Cardiac muscle cell (in vitro differentiated cells and primary cell): ENCODE measurements around the gene GADD45B. TPM values are rescaled to one million over a fixed set of nuclear protein-coding genes. Genes with fewer than 3 reads are reported as not detected.

Experiments
- DNase-seq, 2 donors: peaks; one replicate each; pipeline versions ENCODE4 v3.0.0 to v3.0.0-alpha.2; 2010 to 2017; ENCODE audit warnings: low read depth in 1 of 2, low spot score in 1 of 2
- H3K27ac ChIP-seq: fragments of 200-600 bp; sonication (generic); 2 replicates; pipeline ENCODE4 v1.5.1; 2016
- H3K27me3 ChIP-seq: fragments of 200-600 bp; sonication (generic); 2 replicates; pipeline ENCODE4 v1.6.0; 2016; ENCODE audit warnings: control low read depth
- H3K36me3 ChIP-seq: fragments of 200-600 bp; sonication (generic); 2 replicates; pipeline ENCODE4 v1.5.1; 2016; ENCODE audit warnings: control low read depth
- H3K4me1 ChIP-seq: fragments of 200-600 bp; sonication (generic); 2 replicates; pipeline ENCODE4 v1.8.1; 2017; ENCODE audit warnings: low read depth, mild to moderate bottlenecking, mixed run types
- H3K4me3 ChIP-seq: fragments of 200-600 bp; sonication (generic); 2 replicates; pipeline ENCODE4 v1.5.1; 2016; ENCODE audit warnings: mild to moderate bottlenecking
- H3K9me3 ChIP-seq: fragments of 200-600 bp; sonication (generic); 2 replicates; pipeline ENCODE4 v1.5.1; 2017; ENCODE audit warnings: low read depth, mild to moderate bottlenecking, control low read depth
- polyA plus RNA-seq: library from polyadenylated mRNA; unstranded; fragments of >200 nt; fragmentation: Nextera tagmentation; extraction: Ambion mirVana; gene quantifications from 2 replicates; pipeline ENCODE4 v1.2.1, GENCODE V29; 2016
- total RNA-seq: library from RNA; depleted of rRNA; stranded (reverse); fragments of >200 nt; gene quantifications from 2 replicates; pipeline ENCODE4 v1.2.3, GENCODE V29; 2016
- TF ChIP-seq, protein P1 (sequence below): IDR thresholded peaks from 2 replicates; pipeline ENCODE4 v1.5.1; 2012; ENCODE audit warnings: low read depth, mild to moderate bottlenecking, low read length

GADD45B gene
- total and polyA plus RNA-seq, 2 experiments from 2014 or later = 30.5 to 75.2 TPM

- Histone ChIP-seq H3K9me3 (no peaks in the 10 kb centered on the region), H3K4me3 (no peak overlapping the region), H3K36me3 (no peaks in the 10 kb centered on the region), H3K4me1 (peaks cover 12% of the 10 kb centered on the region), H3K27me3 (no peaks in the 10 kb centered on the region), H3K27ac (no peak overlapping the region)
- TF ChIP-seq, protein P1, sequence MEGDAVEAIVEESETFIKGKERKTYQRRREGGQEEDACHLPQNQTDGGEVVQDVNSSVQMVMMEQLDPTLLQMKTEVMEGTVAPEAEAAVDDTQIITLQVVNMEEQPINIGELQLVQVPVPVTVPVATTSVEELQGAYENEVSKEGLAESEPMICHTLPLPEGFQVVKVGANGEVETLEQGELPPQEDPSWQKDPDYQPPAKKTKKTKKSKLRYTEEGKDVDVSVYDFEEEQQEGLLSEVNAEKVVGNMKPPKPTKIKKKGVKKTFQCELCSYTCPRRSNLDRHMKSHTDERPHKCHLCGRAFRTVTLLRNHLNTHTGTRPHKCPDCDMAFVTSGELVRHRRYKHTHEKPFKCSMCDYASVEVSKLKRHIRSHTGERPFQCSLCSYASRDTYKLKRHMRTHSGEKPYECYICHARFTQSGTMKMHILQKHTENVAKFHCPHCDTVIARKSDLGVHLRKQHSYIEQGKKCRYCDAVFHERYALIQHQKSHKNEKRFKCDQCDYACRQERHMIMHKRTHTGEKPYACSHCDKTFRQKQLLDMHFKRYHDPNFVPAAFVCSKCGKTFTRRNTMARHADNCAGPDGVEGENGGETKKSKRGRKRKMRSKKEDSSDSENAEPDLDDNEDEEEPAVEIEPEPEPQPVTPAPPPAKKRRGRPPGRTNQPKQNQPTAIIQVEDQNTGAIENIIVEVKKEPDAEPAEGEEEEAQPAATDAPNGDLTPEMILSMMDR = no peak
- no peak for DNase-seq
These were observed 5.5 kb downstream of the GADD45B start for GRCh38 chr19:2481466-2481865.

- H3K4me3 ChIP-seq = no peak overlapping the region
- H3K27ac ChIP-seq = no peak overlapping the region
- no peak for DNase-seq
- peaks cover 12% of the 10 kb centered on the region for H3K4me1 ChIP-seq
- no peaks in the 10 kb centered on the region for H3K36me3 ChIP-seq
- H3K27me3 ChIP-seq = no peaks in the 10 kb centered on the region
- no peaks in the 10 kb centered on the region for H3K9me3 ChIP-seq
- TF ChIP-seq, protein P1 = no peak
These were observed 6.6 kb downstream of the GADD45B start for GRCh38 chr19:2482354-2483038.

GRCh38 chr19:2483084-2483483 lies 7.2 kb downstream of the GADD45B start:
- H3K4me3 ChIP-seq = no peak overlapping the region
- TF ChIP-seq, protein P1 = no peak
- no peaks in the 10 kb centered on the region for H3K27me3 ChIP-seq
- no peak overlapping the region for H3K27ac ChIP-seq
- peaks cover 9% of the 10 kb centered on the region for H3K4me1 ChIP-seq
- no peaks in the 10 kb centered on the region for H3K36me3 ChIP-seq
- no peak for DNase-seq
- no peaks in the 10 kb centered on the region for H3K9me3 ChIP-seq

DNA sequence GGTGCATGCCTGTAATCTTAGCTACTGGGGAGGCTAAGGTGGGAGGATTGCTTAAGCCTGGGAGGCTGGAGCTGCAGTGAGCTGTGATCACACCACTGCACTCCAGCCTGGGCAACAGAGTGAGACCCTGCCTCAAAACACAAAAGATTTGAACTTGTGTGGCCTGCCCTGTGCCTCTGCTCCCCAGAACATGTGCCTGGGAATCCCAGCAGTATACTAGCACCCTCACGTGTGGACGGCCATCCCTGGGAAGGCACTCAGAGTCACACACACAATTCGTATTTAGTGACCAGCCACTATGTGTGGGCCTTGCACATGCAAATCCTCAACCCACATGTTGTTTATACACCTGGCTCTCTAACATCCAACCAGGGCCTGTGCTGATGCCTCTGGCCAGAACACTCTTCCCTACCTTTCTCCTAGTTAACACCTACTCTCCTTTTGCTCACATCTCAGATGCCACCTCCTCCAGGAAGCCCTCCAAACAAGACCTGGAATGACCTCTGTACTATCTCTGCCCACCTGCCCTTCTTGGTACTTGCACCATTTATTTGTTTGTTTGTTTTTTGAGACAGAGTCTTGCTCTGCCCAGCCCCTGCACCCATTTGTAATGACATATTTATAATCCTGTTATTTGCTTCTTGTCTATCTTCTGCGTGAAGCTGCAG lies 7.7 kb downstream of the GADD45B start:
- H3K9me3 ChIP-seq = no peaks in the 10 kb centered on the region
- peaks cover 3% of the 10 kb centered on the region for H3K4me1 ChIP-seq
- H3K27me3 ChIP-seq = no peaks in the 10 kb centered on the region
- no peak for DNase-seq
- no peak overlapping the region for H3K4me3 ChIP-seq
- H3K27ac ChIP-seq = no peak overlapping the region
- TF ChIP-seq, protein P1 = no peak
- H3K36me3 ChIP-seq = no peaks in the 10 kb centered on the region

DNA sequence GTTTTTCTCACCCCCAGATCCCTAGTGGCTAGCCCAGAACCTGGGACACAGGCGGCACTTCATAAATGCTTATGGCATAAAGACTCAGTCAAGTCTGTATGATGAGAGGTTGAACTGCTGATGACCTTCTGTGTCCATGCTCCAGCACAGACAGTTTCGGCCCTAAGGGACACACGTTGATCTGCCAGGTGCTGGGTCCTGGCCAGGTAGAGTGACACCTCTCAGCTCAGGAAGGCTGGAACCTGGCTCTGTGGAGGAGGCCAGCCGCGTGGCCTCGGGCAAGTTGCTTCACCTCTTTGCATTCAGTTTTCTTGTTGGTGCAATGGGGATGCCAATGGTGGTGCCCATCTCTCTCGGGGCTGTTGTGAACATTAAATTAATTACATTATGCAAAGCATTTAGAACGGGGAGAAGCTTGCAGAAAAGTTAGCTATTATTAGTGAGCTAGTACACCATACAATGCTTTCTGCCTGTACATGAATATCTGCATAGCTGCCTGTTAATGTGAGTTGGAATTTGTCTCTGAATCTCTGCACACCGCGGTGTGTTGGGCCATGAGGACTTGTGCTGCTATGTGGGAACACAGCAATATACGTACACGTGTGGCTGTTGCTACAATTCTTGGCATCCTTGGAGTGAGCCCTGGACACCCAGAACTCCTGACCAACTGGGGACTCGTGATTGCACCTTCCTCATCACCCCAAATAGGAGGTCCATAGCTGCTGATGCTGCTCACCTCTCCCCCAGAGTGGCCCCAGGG lies 8.4 kb downstream of the GADD45B start:
- peaks cover 5% of the 10 kb centered on the region for H3K4me1 ChIP-seq
- H3K9me3 ChIP-seq = no peaks in the 10 kb centered on the region
- no peak for DNase-seq
- H3K27me3 ChIP-seq = no peaks in the 10 kb centered on the region
- H3K36me3 ChIP-seq = no peaks in the 10 kb centered on the region
- no peak overlapping the region for H3K4me3 ChIP-seq
- no peak overlapping the region for H3K27ac ChIP-seq
- TF ChIP-seq, protein P1 = no peak
